ENCODE results near the gene FBLIM1. TPM values are rescaled to one million over a fixed set of nuclear protein-coding genes. Genes with fewer than 3 reads are reported as not detected.

Gene FBLIM1
- total RNA-seq, 1 donor from 2014 or later = 6.2 TPM

Other genes with a start within 250 kb of the FBLIM1 start
- 8.7 TPM for gene CASP9, start 234.6 kb upstream of the FBLIM1 start, total RNA-seq
- 10.0 TPM for gene DNAJC16, start 231.9 kb upstream of the FBLIM1 start, total RNA-seq
- 58.0 TPM for gene AGMAT, start 173.7 kb upstream of the FBLIM1 start, total RNA-seq
- 50.1 TPM for gene DDI2, start 141.3 kb upstream of the FBLIM1 start, total RNA-seq
- 22.0 TPM for gene PLEKHM2, start 74.5 kb upstream of the FBLIM1 start, total RNA-seq
- 12.3 TPM for gene SLC25A34, start 22.5 kb upstream of the FBLIM1 start, total RNA-seq
- gene TMEM82, start 16.3 kb upstream of the FBLIM1 start, total RNA-seq = 33.0 TPM
- 0.98 TPM for gene UQCRHL, start 48.9 kb downstream of the FBLIM1 start, total RNA-seq
- 28.7 TPM for gene SPEN, start 88.9 kb downstream of the FBLIM1 start, total RNA-seq
- gene ZBTB17, start 217.3 kb downstream of the FBLIM1 start, total RNA-seq = 14.3 TPM
- gene SRARP, start 245.4 kb downstream of the FBLIM1 start, total RNA-seq = not detected

All from left lobe of liver (tissue), 1 donor.